Endothelial cell of umbilical vein (primary cell): ENCODE results near the gene NDUFA13. TPM values are rescaled to one million over a fixed set of nuclear protein-coding genes. Genes with fewer than 3 reads are reported as not detected.

Experiments
- BruUV-seq: library from RNA; stranded (reverse); fragments of 400-500 nt; replicated peaks from 2 replicates; lab custom pipeline; 2021; lab: Mats Ljungman, UMichigan
- CTCF ChIA-PET: fragments of 300-600, 350-600 bp; sonication (Branson Sonifier 250); formaldehyde crosslinking; loops from one replicate; lab custom pipeline; 2021; ENCODE audit warnings: antibody characterized with exemption, inconsistent platforms; lab: Charles Lee
- POLR2A ChIA-PET: fragments of 300-600, 350-600 bp; sonication (Branson Sonifier 250); formaldehyde crosslinking; loops from one replicate; lab custom pipeline; 2021; ENCODE audit warnings: antibody characterized with exemption, inconsistent platforms; lab: Charles Lee
- DNase-seq: peaks from one replicate; pipeline ENCODE4 v3.0.0-alpha.2; 2011; ENCODE audit warnings: low read depth, low spot score
- FAIRE-seq: peaks from 2 replicates; lab custom pipeline; 2011; peaks lifted over from hg19 to GRCh38; lab: Jason Lieb, UNC
- H2AFZ ChIP-seq: 2 replicates; pipeline ENCODE4 v1.6.0; 2012; ENCODE audit warnings: low read depth, low read length, control low read depth, inconsistent platforms
- H3K27ac ChIP-seq: 2 replicates; pipeline ENCODE4 v1.5.1; 2011; ENCODE audit warnings: low read depth, mild to moderate bottlenecking, control low read depth, low read length, moderate library complexity; ENCODE audit not compliant: insufficient read depth
- H3K27me3 ChIP-seq, 2 experiments: 2 replicates each; pipeline versions ENCODE4 v1.6.0 to v1.6.1; 2011; ENCODE audit warnings: low read length in 2 of 2, mixed read lengths in 1 of 2; ENCODE audit not compliant: control insufficient read depth in 2 of 2, insufficient read depth in 2 of 2
- H3K36me3 ChIP-seq, 2 experiments: 2 replicates in 1 of 2; 3 replicates in 1 of 2; pipeline ENCODE4 v1.5.1; 2011; ENCODE audit warnings: low read length in 2 of 2, mild to moderate bottlenecking in 1 of 2, moderate library complexity in 1 of 2; ENCODE audit not compliant: control insufficient read depth in 2 of 2, insufficient read depth in 2 of 2; ENCODE audit errors: extremely low read depth in 1 of 2
- H3K4me1 ChIP-seq: 3 replicates; pipeline ENCODE4 v1.5.1; 2011; ENCODE audit warnings: mild to moderate bottlenecking, low read length; ENCODE audit not compliant: control insufficient read depth, insufficient read depth; ENCODE audit errors: extremely low read depth
- H3K4me2 ChIP-seq: 2 replicates; pipeline ENCODE4 v1.6.1; 2011; ENCODE audit warnings: low read length, control low read depth, mixed read lengths; ENCODE audit not compliant: insufficient read depth
- H3K4me3 ChIP-seq, 3 experiments: fragments of 200-600 bp in 1 of 3; sonication (generic), shearing (Covaris generic) in 1 of 3; replicated peaks in 1 of 3; 2 replicates each; pipeline ENCODE4 v1.5.1; 2011 to 2016; ENCODE audit warnings: control low read depth in 3 of 3, low read length in 3 of 3, mild to moderate bottlenecking in 2 of 3, inconsistent platforms in 1 of 3, low read depth in 1 of 3, moderate library complexity in 1 of 3; ENCODE audit not compliant: insufficient read depth in 1 of 3
- H3K79me2 ChIP-seq: 2 replicates; pipeline ENCODE4 v1.6.0; 2012; ENCODE audit warnings: low read length, inconsistent platforms; ENCODE audit not compliant: control insufficient read depth, insufficient read depth
- H3K9ac ChIP-seq: replicated peaks from 2 replicates; pipeline ENCODE3; 2011; ENCODE audit warnings: low read length, control low read depth; ENCODE audit not compliant: insufficient read depth; ENCODE audit errors: extremely low read depth
- H3K9me1 ChIP-seq: replicated peaks from 3 replicates; pipeline ENCODE4 v1.6.0; 2011; ENCODE audit warnings: mild to moderate bottlenecking, low read length; ENCODE audit not compliant: control insufficient read depth, insufficient read depth; ENCODE audit errors: extremely low read depth
- H3K9me3 ChIP-seq: replicated peaks from 2 replicates; pipeline ENCODE4 v1.5.1; 2012; ENCODE audit warnings: low read length, inconsistent platforms; ENCODE audit not compliant: control insufficient read depth, insufficient read depth
- H4K20me1 ChIP-seq: replicated peaks from 2 replicates; pipeline ENCODE3; 2011; ENCODE audit warnings: mild to moderate bottlenecking, low read length; ENCODE audit not compliant: control insufficient read depth, insufficient read depth; ENCODE audit errors: extremely low read depth
- dilution Hi-C: fragments of 300-500 bp; cut with MboI; formaldehyde crosslinking; loops from one replicate; pipeline ENCODE4 v1.15.0; 2019; ENCODE audit warnings: low sequenced_read_pairs; ENCODE audit not compliant: extremely low pct_ligation_motif_present
- intact Hi-C: fragments of 100-400 bp; cut with micrococcal nuclease; formaldehyde crosslinking; loops from one replicate; pipeline ENCODE4 v1.10.0; 2022
- polyA plus RNA-seq, 4 experiments: library from polyadenylated mRNA; depleted of rRNA in 3 of 4; stranded (reverse) in 3 of 4; unstranded in 1 of 4; fragments of >200 nt; gene quantifications; 2 replicates each; pipeline versions ENCODE4 v1.2.1 to v1.2.3, GENCODE V29; 2011 to 2012; ENCODE audit warnings: missing spikeins in 1 of 4
- total RNA-seq: library from RNA; stranded (reverse); gene quantifications from 2 replicates; pipeline ENCODE4 v1.2.3, GENCODE V29; 2021
- TF ChIP-seq, protein P1 (sequence below), 2 donors: IDR thresholded peaks; 1 replicate in 1 of 2; 2 replicates in 1 of 2; pipeline ENCODE4 v1.5.1; 2011; ENCODE audit warnings: low read length in 2 of 2, mild to moderate bottlenecking in 2 of 2, moderate library complexity in 2 of 2, control low read depth in 1 of 2, inconsistent platforms in 1 of 2, low read depth in 1 of 2; ENCODE audit not compliant: insufficient read depth in 1 of 2; ENCODE audit errors: extremely low read depth in 1 of 2
- TF ChIP-seq, protein P2 (sequence below): IDR thresholded peaks from 2 replicates; pipeline ENCODE4 v1.6.1; 2011; ENCODE audit not compliant: insufficient read depth, insufficient read length

NDUFA13 gene
- total and polyA plus RNA-seq, 2 donors (not counting 3 experiments of a cell fraction or from before 2014, with no cell fraction given), result 246 to 799 TPM

DNA sequence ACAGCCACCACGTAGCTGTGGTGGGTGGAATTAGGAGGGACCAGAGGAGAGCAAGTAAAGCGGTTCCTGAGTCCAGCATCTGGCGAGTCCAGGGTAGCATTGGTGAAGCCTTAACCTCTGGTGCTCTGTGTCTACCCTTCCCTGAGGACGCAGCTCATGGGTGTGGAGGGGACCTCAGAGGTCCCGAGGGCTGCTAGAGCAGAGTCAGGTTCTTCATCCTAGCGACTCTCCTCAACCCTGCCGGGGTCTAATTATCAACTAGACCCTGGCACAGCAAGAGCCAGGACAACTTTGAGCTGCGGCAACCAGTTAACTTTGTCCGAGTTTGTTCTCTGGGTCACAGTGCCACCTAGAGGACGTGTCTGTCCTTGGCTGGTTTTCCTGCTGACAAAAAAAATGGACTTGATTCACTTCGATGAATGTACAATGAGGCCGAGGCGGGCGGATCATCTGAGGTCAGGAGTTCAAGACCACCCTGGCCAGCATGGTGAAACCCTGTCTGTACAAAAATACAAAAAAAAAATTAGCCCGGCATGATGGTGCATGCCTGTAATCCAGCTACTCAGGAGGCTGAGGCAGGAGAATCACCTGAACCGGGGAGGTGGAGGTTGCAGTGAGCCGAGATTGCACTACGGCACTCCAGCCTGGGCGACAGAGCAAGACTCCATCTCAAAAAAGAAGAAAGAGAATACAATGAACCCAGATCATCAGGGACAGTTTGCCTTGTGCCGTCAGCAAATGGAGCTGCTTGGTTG lies 25.6 kb upstream of the NDUFA13 start:
- intact Hi-C loops (loop anchor here (1.0 kb wide), 5 partner anchors 30 to 344 kb away; partner anchors contain the start of genes MAU2 and SUGP1), dilution Hi-C loops (no loop called here)
- BruUV-seq, result no TSS peak
- H3K9ac ChIP-seq, result no peak overlapping the region
- ChIA-PET POLR2A (interaction anchor here (1.6 kb wide), 1 partner anchor 85 kb away, joined by 3 read pairs; the partner anchor contains the start of gene GATAD2A), CTCF (interaction anchor here (0.6 to 5.1 kb wide), 34 partner anchors 9 to 345 kb away, joined by 3 to 127 read pairs (median 4); partner anchors contain the start of genes GATAD2A, MAU2, NDUFA13 and TSSK6)
- H2AFZ ChIP-seq, result no peak overlapping the region
- H3K4me1 ChIP-seq, result peaks cover 27% of the 10 kb centered on the region
- no peaks in the 10 kb centered on the region for H3K9me1 ChIP-seq
- no peak overlapping the region for H3K4me3 ChIP-seq
- H4K20me1 ChIP-seq, result no peaks in the 10 kb centered on the region
- H3K27me3 ChIP-seq, result no peaks in the 10 kb centered on the region
- peak overlapping the region; percentile 76 for H3K27ac ChIP-seq
- H3K4me2 ChIP-seq, result no peak overlapping the region
- peaks cover 60% of the 10 kb centered on the region for H3K79me2 ChIP-seq
- peaks cover 2 to 22% of the 10 kb centered on the region in 2 experiments for H3K36me3 ChIP-seq
- peak; percentile 88 for DNase-seq
- no peaks in the 10 kb centered on the region for H3K9me3 ChIP-seq
- TF ChIP-seq, protein P1, sequence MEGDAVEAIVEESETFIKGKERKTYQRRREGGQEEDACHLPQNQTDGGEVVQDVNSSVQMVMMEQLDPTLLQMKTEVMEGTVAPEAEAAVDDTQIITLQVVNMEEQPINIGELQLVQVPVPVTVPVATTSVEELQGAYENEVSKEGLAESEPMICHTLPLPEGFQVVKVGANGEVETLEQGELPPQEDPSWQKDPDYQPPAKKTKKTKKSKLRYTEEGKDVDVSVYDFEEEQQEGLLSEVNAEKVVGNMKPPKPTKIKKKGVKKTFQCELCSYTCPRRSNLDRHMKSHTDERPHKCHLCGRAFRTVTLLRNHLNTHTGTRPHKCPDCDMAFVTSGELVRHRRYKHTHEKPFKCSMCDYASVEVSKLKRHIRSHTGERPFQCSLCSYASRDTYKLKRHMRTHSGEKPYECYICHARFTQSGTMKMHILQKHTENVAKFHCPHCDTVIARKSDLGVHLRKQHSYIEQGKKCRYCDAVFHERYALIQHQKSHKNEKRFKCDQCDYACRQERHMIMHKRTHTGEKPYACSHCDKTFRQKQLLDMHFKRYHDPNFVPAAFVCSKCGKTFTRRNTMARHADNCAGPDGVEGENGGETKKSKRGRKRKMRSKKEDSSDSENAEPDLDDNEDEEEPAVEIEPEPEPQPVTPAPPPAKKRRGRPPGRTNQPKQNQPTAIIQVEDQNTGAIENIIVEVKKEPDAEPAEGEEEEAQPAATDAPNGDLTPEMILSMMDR (IDR thresholded peaks at IDR 0.05; ENCODE audit: extremely low read depth in 1 of 2, insufficient read depth in 1 of 2, low read depth in 1 of 2, low read length in 2 of 2), result peak; percentile 73 to 80
- TF ChIP-seq, protein P2, sequence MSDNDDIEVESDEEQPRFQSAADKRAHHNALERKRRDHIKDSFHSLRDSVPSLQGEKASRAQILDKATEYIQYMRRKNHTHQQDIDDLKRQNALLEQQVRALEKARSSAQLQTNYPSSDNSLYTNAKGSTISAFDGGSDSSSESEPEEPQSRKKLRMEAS, result no peak
- FAIRE-seq, result peak; percentile 99
